ENCODE data around the gene PDLIM1.
"Not testable (repeated sequence)": the region's sequence is repeated elsewhere in the genome, so short reads cannot be mapped to it uniquely, and the experiment has no call there.

DNA sequence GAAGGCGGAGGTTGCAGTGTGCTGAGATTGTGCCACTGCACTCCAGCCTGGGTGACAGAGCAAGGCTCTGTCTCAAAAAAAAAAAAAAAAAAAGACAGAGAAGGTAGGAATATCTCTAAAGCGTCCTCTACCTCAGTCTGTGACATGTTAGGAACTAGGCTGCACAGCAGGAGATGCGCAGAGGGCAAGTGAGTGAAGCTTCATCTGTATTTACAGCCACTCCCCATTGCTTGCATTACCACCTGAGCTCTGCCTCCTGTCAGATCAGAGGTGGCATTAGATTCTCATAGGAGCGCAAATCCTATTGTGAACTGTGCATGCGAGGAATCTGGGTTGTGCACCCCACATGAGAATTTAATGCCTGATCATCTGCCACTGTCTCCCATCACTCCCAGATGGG is 87.9 kb downstream of the PDLIM1 start:
- TF ChIP-seq SUZ12 (IDR thresholded peaks at IDR 0.05; ENCODE audit: extremely low read depth, insufficient read depth, insufficient read length); YY1 (IDR thresholded peaks at IDR 0.05; ENCODE audit: insufficient read depth, insufficient read length): not testable (repeated sequence)

Measured in NT2/D1 (cell line).